ENCODE data around the gene P2RX4. TPM values are rescaled to one million over a fixed set of nuclear protein-coding genes. Genes with fewer than 3 reads are reported as not detected.

The P2RX4 gene
- total RNA-seq, 1 experiment from 2014 or later = 8.1 TPM

DNA sequence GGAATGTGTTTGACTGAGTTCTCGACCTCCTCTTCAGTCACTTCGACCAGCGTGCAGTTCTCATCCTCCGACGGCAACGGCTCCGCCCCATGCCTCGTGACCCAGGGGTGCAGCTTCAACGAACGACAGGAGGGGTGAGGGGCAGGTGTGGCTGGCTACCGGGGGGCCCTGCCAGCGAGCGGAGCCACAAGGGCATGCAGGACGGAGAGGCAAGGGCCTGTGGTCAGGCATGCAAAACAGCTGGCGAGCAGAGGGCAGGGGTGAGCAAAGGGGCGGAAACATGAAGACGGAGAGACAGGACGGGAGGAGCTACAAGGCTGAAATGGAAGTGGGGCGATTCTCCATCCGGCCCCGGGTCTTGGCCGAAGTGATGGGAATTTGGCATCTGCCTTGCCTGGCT is 38.7 kb downstream of the P2RX4 start:
- no peak overlapping the region for H3K4me3 Mint-ChIP-seq
- Histone ChIP-seq H3K56ac (ENCODE audit: insufficient read length, low read depth, low read length) (no peak overlapping the region), H4K5ac (ENCODE audit: insufficient read length, low read depth, low read length) (no peak overlapping the region), H3T11ph (ENCODE audit: low read length) (no peak overlapping the region), H2AK5ac (ENCODE audit: insufficient read length, low read length) (no peak overlapping the region), H3K18ac (ENCODE audit: insufficient read length, low read depth, low read length) (no peak overlapping the region), H3K23ac (ENCODE audit: insufficient read length, low read depth, low read length) (no peak overlapping the region), H2BK15ac (ENCODE audit: low read depth, low read length) (no peak overlapping the region), H3K14ac (ENCODE audit: insufficient read depth, low read length) (no peak overlapping the region; the same call in 1 of the 2 replicates), H3K4ac (ENCODE audit: low read depth, low read length) (no peak overlapping the region), H2BK20ac (ENCODE audit: low read depth, low read length, poor library complexity, severe bottlenecking) (no peak overlapping the region), H3K27ac (ENCODE audit: insufficient read length, low read depth, low read length) (no peak overlapping the region), H3K27me3 (ENCODE audit: insufficient read depth, low read length) (no peaks in the 10 kb centered on the region), H2BK120ac (ENCODE audit: low read depth, low read length, poor library complexity, severe bottlenecking) (no peak overlapping the region), H2BK12ac (ENCODE audit: insufficient read length, low read depth, low read length) (no peak overlapping the region), H3K4me2 (ENCODE audit: insufficient read depth, insufficient read length, low read length) (no peak overlapping the region), H3K4me1 (ENCODE audit: insufficient read depth, low read length) (no peaks in the 10 kb centered on the region), H2AFZ (ENCODE audit: low read length) (no peak overlapping the region), H3K79me1 (ENCODE audit: insufficient read depth, low read depth, low read length, poor library complexity, severe bottlenecking) (no peaks in the 10 kb centered on the region), H3K79me2 (ENCODE audit: insufficient read depth, low read length) (no peaks in the 10 kb centered on the region), H4K8ac (replicated peaks; ENCODE audit: insufficient read length, low read depth, low read length) (no peak overlapping the region), H3K9ac (ENCODE audit: extremely low read depth, insufficient read length, low read length) (no peak overlapping the region), H4K91ac (ENCODE audit: insufficient read length, low read depth, low read length) (no peak overlapping the region), H4K20me1 (ENCODE audit: control insufficient read depth, insufficient read depth, insufficient read length) (no peaks in the 10 kb centered on the region), H3K9me3 (ENCODE audit: control insufficient read depth, low read depth, low read length) (no peaks in the 10 kb centered on the region), H3K23me2 (ENCODE audit: insufficient read length, low read depth, low read length, poor library complexity, severe bottlenecking) (no peaks in the 10 kb centered on the region), H2BK5ac (ENCODE audit: insufficient read length, low read length) (no peak overlapping the region)
- no CpG with 5 or more reads among the region's 22 CpGs for WGBS (ENCODE audit: extremely low coverage, insufficient read length, low lambda C conversion rate)
- H3K9me3 Mint-ChIP-seq = no peaks in the 10 kb centered on the region
- no peak for DNase-seq
- TF ChIP-seq, protein P1, sequence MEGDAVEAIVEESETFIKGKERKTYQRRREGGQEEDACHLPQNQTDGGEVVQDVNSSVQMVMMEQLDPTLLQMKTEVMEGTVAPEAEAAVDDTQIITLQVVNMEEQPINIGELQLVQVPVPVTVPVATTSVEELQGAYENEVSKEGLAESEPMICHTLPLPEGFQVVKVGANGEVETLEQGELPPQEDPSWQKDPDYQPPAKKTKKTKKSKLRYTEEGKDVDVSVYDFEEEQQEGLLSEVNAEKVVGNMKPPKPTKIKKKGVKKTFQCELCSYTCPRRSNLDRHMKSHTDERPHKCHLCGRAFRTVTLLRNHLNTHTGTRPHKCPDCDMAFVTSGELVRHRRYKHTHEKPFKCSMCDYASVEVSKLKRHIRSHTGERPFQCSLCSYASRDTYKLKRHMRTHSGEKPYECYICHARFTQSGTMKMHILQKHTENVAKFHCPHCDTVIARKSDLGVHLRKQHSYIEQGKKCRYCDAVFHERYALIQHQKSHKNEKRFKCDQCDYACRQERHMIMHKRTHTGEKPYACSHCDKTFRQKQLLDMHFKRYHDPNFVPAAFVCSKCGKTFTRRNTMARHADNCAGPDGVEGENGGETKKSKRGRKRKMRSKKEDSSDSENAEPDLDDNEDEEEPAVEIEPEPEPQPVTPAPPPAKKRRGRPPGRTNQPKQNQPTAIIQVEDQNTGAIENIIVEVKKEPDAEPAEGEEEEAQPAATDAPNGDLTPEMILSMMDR (conservative IDR thresholded peaks at IDR 0.05) = no peak
- H3K27ac Mint-ChIP-seq = no peak overlapping the region
- no peaks in the 10 kb centered on the region for H3K27me3 Mint-ChIP-seq (ENCODE audit: low read depth)
- peaks cover 35 to 59% (median 52%) of the 10 kb centered on the region in 3 experiments; a peak in 6 of 7 replicates for H3K36me3 Mint-ChIP-seq (ENCODE audit: insufficient read depth in 1 of 3, low read depth in 3 of 3)
- no peaks in the 10 kb centered on the region for H3K4me1 Mint-ChIP-seq

Measured in H9 (cell line).